NOMO-1 treated with dmso at 0.1 percent for 144 hours (cell line): Measurements from ENCODE around the gene KPNA2.

Source experiments
- DNase-seq: peaks from one replicate; lab custom pipeline; 2025; ENCODE audit not compliant: unreplicated experiment; lab: John Stamatoyannopoulos, UW

The KPNA2 gene

GRCh38 chr17:68095205-68095811, 59.8 kb downstream of the KPNA2 start:
- DNase-seq: no peak

- DNase-seq: no peak
These were observed 60.6 kb downstream of the KPNA2 start for GRCh38 chr17:68096111-68096510.
